Motor neuron (in vitro differentiated cells): ENCODE data around the gene SPRYD7. TPM values are rescaled to one million over a fixed set of nuclear protein-coding genes. Genes with fewer than 3 reads are reported as not detected.
A peak's percentile ranks its signal among the peaks of the same experiment; 100 is the strongest.

Experiments used
- ATAC-seq, 8 experiments: fragments of 200-7000 bp; cut with Tn5 transposase; replicated peaks in 6 of 8; 2 replicates each; pipeline ENCODE4 v1.8.0; 2021; ENCODE audit warnings: mild to moderate bottlenecking in 8 of 8, moderate library complexity in 8 of 8
- H3K27ac ChIP-seq, 2 donors: fragments of 250-450 bp; sonication (Bioruptor Pico); 2 replicates each; pipeline ENCODE4 v1.9.0; 2021; ENCODE audit warnings: antibody characterized with exemption in 2 of 2, mild to moderate bottlenecking in 2 of 2, moderate library complexity in 1 of 2
- H3K4me1 ChIP-seq, 2 donors: fragments of 250-450 bp; sonication (Bioruptor Pico); replicated peaks in 1 of 2; 2 replicates each; pipeline ENCODE4 v1.6.1; 2021; ENCODE audit warnings: antibody characterized with exemption in 2 of 2, mild to moderate bottlenecking in 2 of 2, moderate library complexity in 1 of 2
- H3K4me3 ChIP-seq, 5 donors: fragments of 250-450 bp; sonication (Bioruptor Pico); 2 replicates each; pipeline ENCODE4 v1.9.0; 2021; ENCODE audit warnings: antibody characterized with exemption in 5 of 5, mild to moderate bottlenecking in 5 of 5, moderate library complexity in 4 of 5
- WGBS, 10 experiments: fragments of 450-650 bp; shearing (Covaris generic); methylation state at CpG; one replicate each; pipeline ENCODE4 v1.0.0; 2022; 5-methylcytosine and 5-hydroxymethylcytosine counted together
- in situ Hi-C, 9 experiments: fragments of 400-800 bp; cut with MboI; loops; one replicate each; pipeline ENCODE4 v1.15.0; 2021; ENCODE audit warnings: low sequenced_read_pairs in 9 of 9, low pct_unique_long_range_greater_than_20kb in 2 of 9; ENCODE audit not compliant: unreplicated experiment in 9 of 9
- total RNA-seq, 8 experiments: library from RNA; unstranded; fragments of 300-600 nt; gene quantifications; 2 replicates each; pipeline versions ENCODE4 v1.2.3 to v1.2.4, GENCODE V29; 2022

SPRYD7 gene
- total RNA-seq: 10 to 100 TPM in 3 of 8 experiments, 1 to 10 TPM in 5; 5.4 to 21.2 (median 8.6) TPM

GRCh38 chr13:49936075-49936967, at the start of gene SPRYD7:
SPRYD7 (minus strand) TSS chr13:49936340; CDS start chr13:49936235, 105 bp downstream.
- Histone ChIP-seq H3K27ac (peak within 1 kb of the TSS; percentile 64 to 81), H3K4me1 (peaks cover 8 to 12% of the 10 kb centered on the region in 2 donors), H3K4me3 (peak within 1 kb of the TSS; percentile 57 to 92 (median 73))
- in situ Hi-C loops: no loop called here
- ATAC-seq: peak; percentile 93 to 97 (median 96)
- WGBS, 10 experiments: 0% methylated on average over 1 to 12 of the region's 71 CpGs; no CpG with 5 or more reads in 5 of the 10 experiments

- Histone ChIP-seq H3K27ac (no peak overlapping the region), H3K4me1 (no peaks in the 10 kb centered on the region), H3K4me3 (no peak overlapping the region)
- no peak for ATAC-seq
- in situ Hi-C loops: loop anchor here in 4 of 9 experiments (25.0 kb wide), 3 partner anchors 552 to 1077 kb away; partner anchors contain the start of gene RNASEH2B (in 4 of the 4)
- WGBS, 10 experiments: 75 to 100% (median 92%) methylated on average over 1 to 2 of the region's 2 CpGs; no CpG with 5 or more reads in 1 of the 10 experiments
Observed at GRCh38 chr13:49985129-49985528, 49.0 kb upstream of the SPRYD7 start.

GRCh38 chr13:49980266-49980665, 44.1 kb upstream of the SPRYD7 start:
- H3K27ac ChIP-seq: no peak overlapping the region
- in situ Hi-C loops: loop anchor here in 4 of 9 experiments (25.0 kb wide), 3 partner anchors 557 to 1082 kb away; partner anchors contain the start of gene RNASEH2B (in 4 of the 4)
- H3K4me1 ChIP-seq: no peaks in the 10 kb centered on the region
- ATAC-seq: no peak
- H3K4me3 ChIP-seq: no peak overlapping the region

- in situ Hi-C loops: loop anchor here in 4 of 9 experiments (25.0 kb wide), 3 partner anchors 559 to 1084 kb away; partner anchors contain the start of gene RNASEH2B (in 4 of the 4)
Observed at GRCh38 chr13:49977992-49978391, 41.9 kb upstream of the SPRYD7 start.

GRCh38 chr13:49976314-49977258, 40.4 kb upstream of the SPRYD7 start:
- no peaks in the 10 kb centered on the region for H3K4me1 ChIP-seq
- H3K4me3 ChIP-seq: no peak overlapping the region
- H3K27ac ChIP-seq: no peak overlapping the region
- WGBS, 10 experiments: 29 to 57% (median 31%) methylated on average over 2 to 6 of the region's 8 CpGs; no CpG with 5 or more reads in 2 of the 10 experiments
- peak; percentile 74 to 94 (median 90) for ATAC-seq
- in situ Hi-C loops: loop anchor here in 4 of 9 experiments (25.0 kb wide), 3 partner anchors 561 to 1086 kb away; partner anchors contain the start of gene RNASEH2B (in 4 of the 4)

More at GRCh38 chr13:49977992-49978391, 41.9 kb upstream of the SPRYD7 start:
- 56 to 100% (median 92%) methylated on average over 1 to 3 of the region's 3 CpGs; no CpG with 5 or more reads in 6 of the 10 experiments for WGBS, 10 experiments
- H3K27ac ChIP-seq: no peak overlapping the region
- H3K4me3 ChIP-seq: no peak overlapping the region
- ATAC-seq: no peak
- no peaks in the 10 kb centered on the region for H3K4me1 ChIP-seq

GRCh38 chr13:49975826-49976225, 39.7 kb upstream of the SPRYD7 start:
- 44 to 100% (median 100%) methylated on average over 1 of the region's 1 CpG; no CpG with 5 or more reads in 2 of the 10 experiments for WGBS, 10 experiments
- in situ Hi-C loops: loop anchor here in 4 of 9 experiments (25.0 kb wide), 3 partner anchors 561 to 1086 kb away; partner anchors contain the start of gene RNASEH2B (in 4 of the 4)

GRCh38 chr13:49972709-49973108, 36.6 kb upstream of the SPRYD7 start:
- Histone ChIP-seq H3K4me1 (no peaks in the 10 kb centered on the region), H3K4me3 (no peak overlapping the region), H3K27ac (no peak overlapping the region)
- WGBS, 10 experiments: 74 to 100% (median 80%) methylated on average over 1 to 4 of the region's 4 CpGs; no CpG with 5 or more reads in 1 of the 10 experiments
- ATAC-seq: no peak
- in situ Hi-C loops: no loop called here

More at GRCh38 chr13:49975826-49976225, 39.7 kb upstream of the SPRYD7 start:
- Histone ChIP-seq H3K4me3 (no peak overlapping the region), H3K27ac (no peak overlapping the region), H3K4me1 (no peaks in the 10 kb centered on the region)
- no peak for ATAC-seq

GRCh38 chr13:49967456-49967855, 31.3 kb upstream of the SPRYD7 start:
- 76 to 100% (median 89%) methylated on average over 1 to 4 of the region's 4 CpGs; no CpG with 5 or more reads in 1 of the 10 experiments for WGBS, 10 experiments
- in situ Hi-C loops: no loop called here
- H3K4me1 ChIP-seq: no peaks in the 10 kb centered on the region

GRCh38 chr13:49958321-49958720, 22.2 kb upstream of the SPRYD7 start:
- WGBS, 10 experiments: 19 to 83% (median 41%) methylated on average over 1 to 3 of the region's 3 CpGs; no CpG with 5 or more reads in 2 of the 10 experiments
- H3K27ac ChIP-seq: no peak overlapping the region
- H3K4me1 ChIP-seq: no peaks in the 10 kb centered on the region
- no peak for ATAC-seq
- no peak overlapping the region for H3K4me3 ChIP-seq
- in situ Hi-C loops: no loop called here

More at GRCh38 chr13:49967456-49967855, 31.3 kb upstream of the SPRYD7 start:
- no peak overlapping the region for H3K4me3 ChIP-seq
- no peak overlapping the region for H3K27ac ChIP-seq
- ATAC-seq: no peak

GRCh38 chr13:49956131-49956530, 20.0 kb upstream of the SPRYD7 start:
- H3K4me3 ChIP-seq: no peak overlapping the region
- no peak overlapping the region for H3K27ac ChIP-seq
- WGBS, 10 experiments: 80% methylated on average over 1 of the region's 3 CpGs; no CpG with 5 or more reads in 9 of the 10 experiments
- in situ Hi-C loops: no loop called here
- no peaks in the 10 kb centered on the region for H3K4me1 ChIP-seq
- no peak for ATAC-seq

- no peaks in the 10 kb centered on the region for H3K4me1 ChIP-seq
- in situ Hi-C loops: no loop called here
- WGBS, 10 experiments: 43 to 100% (median 100%) methylated on average over 1 to 2 of the region's 2 CpGs; no CpG with 5 or more reads in 1 of the 10 experiments
- H3K4me3 ChIP-seq: no peak overlapping the region
- ATAC-seq: no peak
- H3K27ac ChIP-seq: no peak overlapping the region
Observed at GRCh38 chr13:49954674-49955455, 18.7 kb upstream of the SPRYD7 start.

GRCh38 chr13:49953560-49953959, 17.4 kb upstream of the SPRYD7 start:
- 89 to 100% (median 100%) methylated on average over 1 of the region's 1 CpG; no CpG with 5 or more reads in 5 of the 10 experiments for WGBS, 10 experiments
- Histone ChIP-seq H3K4me1 (no peaks in the 10 kb centered on the region), H3K4me3 (no peak overlapping the region), H3K27ac (no peak overlapping the region)
- no peak for ATAC-seq
- in situ Hi-C loops: no loop called here
